DMS79 (cell line): ENCODE results near the gene LIPT2.
A peak's percentile ranks its signal among the peaks of the same experiment; 100 is the strongest.
"Not testable (repeated sequence)": the region's sequence is repeated elsewhere in the genome, so short reads cannot be mapped to it uniquely, and the experiment has no call there.

Source experiments
- DNase-seq: peaks from one replicate; lab custom pipeline; 2025; lab: John Stamatoyannopoulos, UW

LIPT2 gene

GRCh38 chr11:74492974-74493790, at the start of gene LIPT2:
Gene LIPT2 (minus strand): TSS chr11:74493724. CDS start chr11:74493703, 21 bp downstream.
- DNase-seq, result peak; percentile 98

- no peak for DNase-seq
These were observed 47.9 kb upstream of the LIPT2 start for GRCh38 chr11:74541466-74541865.

- no peak for DNase-seq
These were observed 46.7 kb upstream of the LIPT2 start for GRCh38 chr11:74540270-74540669.

GRCh38 chr11:74538680-74539079, 45.2 kb upstream of the LIPT2 start:
- DNase-seq, result no peak

GRCh38 chr11:74535371-74536160, 42.0 kb upstream of the LIPT2 start:
- no peak for DNase-seq

- not testable (repeated sequence) for DNase-seq
These were observed 41.4 kb upstream of the LIPT2 start for GRCh38 chr11:74534946-74535275.

- no peak for DNase-seq
These were observed 40.9 kb upstream of the LIPT2 start for GRCh38 chr11:74534216-74534945.

- DNase-seq, result no peak
These were observed 39.9 kb upstream of the LIPT2 start for GRCh38 chr11:74533421-74533820.

- no peak for DNase-seq
These were observed 39.1 kb upstream of the LIPT2 start for GRCh38 chr11:74532501-74533246.

GRCh38 chr11:74524978-74525377, 31.5 kb upstream of the LIPT2 start:
- no peak for DNase-seq

- DNase-seq, result no peak
These were observed 31.0 kb upstream of the LIPT2 start for GRCh38 chr11:74524501-74524900.

GRCh38 chr11:74522776-74523175, 29.3 kb upstream of the LIPT2 start:
- no peak for DNase-seq

- DNase-seq, result no peak
These were observed 28.2 kb upstream of the LIPT2 start for GRCh38 chr11:74521666-74522252.

- no peak for DNase-seq
These were observed 27.6 kb upstream of the LIPT2 start for GRCh38 chr11:74520927-74521665.

GRCh38 chr11:74520316-74520715, 26.8 kb upstream of the LIPT2 start:
- DNase-seq, result no peak

- DNase-seq, result no peak
These were observed 26.2 kb upstream of the LIPT2 start for GRCh38 chr11:74519710-74520109.

GRCh38 chr11:74517592-74517991, 24.1 kb upstream of the LIPT2 start:
- not testable (repeated sequence) for DNase-seq

GRCh38 chr11:74507582-74507981, 14.1 kb upstream of the LIPT2 start:
- no peak for DNase-seq

GRCh38 chr11:74506823-74507222, 13.3 kb upstream of the LIPT2 start:
- no peak for DNase-seq

- no peak for DNase-seq
These were observed 12.4 kb upstream of the LIPT2 start for GRCh38 chr11:74505911-74506310.
